SU-DHL-6 (cell line): Measurements from ENCODE around the gene COL10A1.

ENCODE experiments used
- H2AFZ ChIP-seq: fragments of 200-600 bp; sonication (generic); 2 replicates; pipeline ENCODE4 v1.6.1; 2014; ENCODE audit warnings: low read depth, mild to moderate bottlenecking, moderate library complexity, mixed read lengths, antibody characterized with exemption, low read length; ENCODE audit not compliant: severe bottlenecking
- H3F3A ChIP-seq: fragments of 200-600 bp; shearing (Covaris generic); 2 replicates; pipeline ENCODE4 v1.6.0; 2016; ENCODE audit warnings: antibody characterized with exemption, mild to moderate bottlenecking; ENCODE audit not compliant: insufficient read depth
- H3K27ac ChIP-seq: fragments of 200-600 bp; sonication (generic); 2 replicates; pipeline ENCODE4 v1.5.1; 2016; ENCODE audit warnings: low read depth, mild to moderate bottlenecking, low read length, moderate library complexity, mixed read lengths
- H3K27me3 ChIP-seq: fragments of 200-600 bp; sonication (generic), shearing (Covaris generic); 2 replicates; pipeline ENCODE4 v1.6.0; 2014; ENCODE audit warnings: mild to moderate bottlenecking, low read length
- H3K36me3 ChIP-seq: fragments of 200-600 bp; sonication (generic); 2 replicates; pipeline ENCODE4 v1.6.1; 2014; ENCODE audit warnings: mild to moderate bottlenecking, low read length, mixed read lengths
- H3K4me2 ChIP-seq: fragments of 300-600, 200-600 bp; shearing (Covaris generic), sonication (generic); 2 replicates; pipeline ENCODE4 v1.6.0; 2014; ENCODE audit warnings: low read length, low read depth, mild to moderate bottlenecking; ENCODE audit not compliant: poor library complexity, severe bottlenecking
- H3K4me3 ChIP-seq: fragments of 200-600 bp; sonication (generic); 2 replicates; pipeline ENCODE4 v1.5.1; 2014; ENCODE audit warnings: antibody characterized with exemption, low read length, mild to moderate bottlenecking, mixed read lengths; ENCODE audit not compliant: insufficient read depth, poor library complexity, severe bottlenecking
- H3K79me2 ChIP-seq: fragments of 200-600 bp; sonication (generic); 2 replicates; pipeline ENCODE4 v1.6.1; 2014; ENCODE audit warnings: mild to moderate bottlenecking, low read length, moderate library complexity; ENCODE audit not compliant: insufficient read depth
- H3K9ac ChIP-seq: fragments of 200-600 bp; sonication (generic); 2 replicates; pipeline ENCODE4 v1.7.0; 2014; ENCODE audit warnings: mild to moderate bottlenecking, low read length
- H3K9me2 ChIP-seq: fragments of 200-600 bp; sonication (generic); replicated peaks from 2 replicates; pipeline ENCODE4 v1.6.1; 2014; ENCODE audit warnings: low read length; ENCODE audit not compliant: insufficient read depth
- H3K9me3 ChIP-seq: fragments of 200-600 bp; sonication (generic); 2 replicates; pipeline ENCODE4 v1.6.1; 2014; ENCODE audit warnings: low read length, mixed read lengths; ENCODE audit not compliant: insufficient read depth
- H4K20me1 ChIP-seq: fragments of 200-600 bp; sonication (generic); 2 replicates; pipeline ENCODE4 v1.6.1; 2014; ENCODE audit warnings: low read depth, mild to moderate bottlenecking, antibody characterized with exemption, low read length, moderate library complexity, mixed read lengths
- EZH2phosphoT487 ChIP-seq: fragments of 200-600 bp; sonication (generic), shearing (Covaris generic); conservative IDR thresholded peaks from 2 replicates; pipeline ENCODE4 v1.6.1; 2018; ENCODE audit warnings: mild to moderate bottlenecking, antibody characterized with exemption, low read length, moderate library complexity, mixed read lengths
- TF ChIP-seq, protein P1 (sequence below): fragments of 200-600 bp; sonication (generic); IDR thresholded peaks from one replicate; pipeline ENCODE4 v1.5.1; 2017; ENCODE audit warnings: antibody characterized with exemption, mild to moderate bottlenecking, low read length, moderate library complexity; ENCODE audit not compliant: insufficient read depth, poor library complexity, severe bottlenecking

Gene COL10A1

DNA sequence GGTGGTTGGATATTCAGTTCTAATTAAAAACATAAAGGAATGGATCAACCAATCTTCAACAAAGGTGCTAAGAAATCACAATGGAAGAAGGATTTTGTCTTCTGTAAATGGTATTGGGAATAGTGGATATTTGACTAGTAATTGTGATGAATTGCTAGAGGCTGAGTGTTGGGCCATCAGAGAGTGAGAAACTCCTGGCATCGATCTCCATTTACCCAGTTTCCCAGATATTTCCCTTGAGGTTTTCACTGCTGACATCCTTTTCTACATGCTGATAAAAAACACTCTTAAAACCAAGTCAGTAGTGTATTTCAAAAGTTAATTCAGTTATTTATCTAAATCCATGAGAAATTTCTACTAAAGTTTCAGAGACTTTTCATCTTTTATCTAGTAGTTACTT, 40.4 kb upstream of the COL10A1 start:
- Histone ChIP-seq H3K9me2 (no peaks in the 10 kb centered on the region), H4K20me1 (no peaks in the 10 kb centered on the region), H3K36me3 (no peaks in the 10 kb centered on the region), H3F3A (no peaks in the 10 kb centered on the region), H3K9me3 (no peaks in the 10 kb centered on the region), H3K27ac (no peak overlapping the region), H3K4me2 (no peak overlapping the region), H3K79me2 (no peaks in the 10 kb centered on the region), H3K27me3 (no peaks in the 10 kb centered on the region), H3K4me3 (no peak overlapping the region), H3K9ac (no peak overlapping the region), H2AFZ (no peak overlapping the region)
- TF ChIP-seq, protein P1, sequence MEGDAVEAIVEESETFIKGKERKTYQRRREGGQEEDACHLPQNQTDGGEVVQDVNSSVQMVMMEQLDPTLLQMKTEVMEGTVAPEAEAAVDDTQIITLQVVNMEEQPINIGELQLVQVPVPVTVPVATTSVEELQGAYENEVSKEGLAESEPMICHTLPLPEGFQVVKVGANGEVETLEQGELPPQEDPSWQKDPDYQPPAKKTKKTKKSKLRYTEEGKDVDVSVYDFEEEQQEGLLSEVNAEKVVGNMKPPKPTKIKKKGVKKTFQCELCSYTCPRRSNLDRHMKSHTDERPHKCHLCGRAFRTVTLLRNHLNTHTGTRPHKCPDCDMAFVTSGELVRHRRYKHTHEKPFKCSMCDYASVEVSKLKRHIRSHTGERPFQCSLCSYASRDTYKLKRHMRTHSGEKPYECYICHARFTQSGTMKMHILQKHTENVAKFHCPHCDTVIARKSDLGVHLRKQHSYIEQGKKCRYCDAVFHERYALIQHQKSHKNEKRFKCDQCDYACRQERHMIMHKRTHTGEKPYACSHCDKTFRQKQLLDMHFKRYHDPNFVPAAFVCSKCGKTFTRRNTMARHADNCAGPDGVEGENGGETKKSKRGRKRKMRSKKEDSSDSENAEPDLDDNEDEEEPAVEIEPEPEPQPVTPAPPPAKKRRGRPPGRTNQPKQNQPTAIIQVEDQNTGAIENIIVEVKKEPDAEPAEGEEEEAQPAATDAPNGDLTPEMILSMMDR: no peak
- no peak for TF ChIP-seq EZH2phosphoT487

DNA sequence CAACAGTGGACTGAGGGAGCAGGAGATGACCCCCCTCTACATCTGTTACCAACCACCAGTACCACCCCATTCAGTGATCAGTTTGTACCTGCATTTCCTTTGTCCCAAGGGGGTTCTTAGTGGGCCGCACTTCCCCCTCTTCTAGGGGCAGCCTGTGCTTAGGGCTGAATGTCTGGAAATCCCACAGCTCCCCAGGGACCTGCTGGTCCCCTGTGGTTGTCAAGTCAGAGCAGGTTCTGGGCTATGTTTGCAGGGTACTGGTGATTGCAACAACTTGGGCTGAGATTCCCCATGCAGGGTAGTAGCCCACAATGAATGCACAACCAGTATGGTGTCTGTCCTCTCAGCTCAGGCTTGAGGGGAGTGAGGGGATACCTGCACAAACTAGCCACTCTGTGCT, 39.7 kb upstream of the COL10A1 start:
- no peaks in the 10 kb centered on the region for H3K9me2 ChIP-seq
- H3K4me3 ChIP-seq: no peak overlapping the region
- H3K4me2 ChIP-seq: no peak overlapping the region
- H2AFZ ChIP-seq: no peak overlapping the region
- H3K36me3 ChIP-seq: no peaks in the 10 kb centered on the region
- H3F3A ChIP-seq: no peaks in the 10 kb centered on the region
- H3K9ac ChIP-seq: no peak overlapping the region
- TF ChIP-seq, protein P1: no peak
- no peak for TF ChIP-seq EZH2phosphoT487
- no peaks in the 10 kb centered on the region for H3K9me3 ChIP-seq
- no peak overlapping the region for H3K27ac ChIP-seq
- no peaks in the 10 kb centered on the region for H3K79me2 ChIP-seq
- no peaks in the 10 kb centered on the region for H3K27me3 ChIP-seq
- no peaks in the 10 kb centered on the region for H4K20me1 ChIP-seq

DNA sequence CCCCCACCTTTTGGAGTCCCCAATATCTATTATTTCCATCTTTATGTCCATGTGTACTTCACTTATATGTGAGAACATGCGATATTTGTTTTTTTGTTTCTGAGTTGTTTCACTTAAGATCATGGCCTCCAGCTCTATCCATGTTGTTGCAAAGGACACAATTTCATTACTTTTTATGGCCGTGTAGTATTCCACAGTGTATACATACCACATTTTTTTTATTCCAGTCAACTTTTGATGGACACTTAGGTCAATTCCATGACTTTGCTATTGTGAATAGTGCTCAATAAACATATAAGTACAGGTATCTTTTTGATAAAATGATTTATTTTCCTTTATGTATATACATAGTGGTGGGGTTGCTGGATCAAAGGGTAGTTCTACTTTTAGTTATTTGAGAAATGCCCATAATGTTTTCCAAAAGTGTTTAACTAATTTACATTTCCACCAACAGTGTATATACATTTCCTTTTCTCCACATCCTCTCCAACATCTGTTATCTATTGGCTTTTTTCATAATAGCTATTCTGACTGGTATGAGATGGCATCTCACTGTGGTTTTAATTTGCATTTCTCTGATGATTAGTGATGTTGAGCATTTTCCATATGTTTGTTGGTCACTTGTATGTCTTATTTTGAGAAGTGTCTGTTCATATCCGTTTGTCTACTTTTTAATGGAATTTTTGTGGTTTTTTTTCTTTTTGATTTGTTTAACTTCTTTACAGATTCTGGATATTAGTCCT, 34.0 kb upstream of the COL10A1 start:
- Histone ChIP-seq H2AFZ (no peak overlapping the region), H3K4me3 (no peak overlapping the region), H3K27ac (no peak overlapping the region), H3K9me3 (no peaks in the 10 kb centered on the region), H3K4me2 (no peak overlapping the region), H3K9ac (no peak overlapping the region), H3F3A (no peaks in the 10 kb centered on the region), H4K20me1 (no peaks in the 10 kb centered on the region), H3K27me3 (no peaks in the 10 kb centered on the region), H3K79me2 (no peaks in the 10 kb centered on the region), H3K9me2 (no peaks in the 10 kb centered on the region), H3K36me3 (no peaks in the 10 kb centered on the region)
- TF ChIP-seq, protein P1: no peak
- no peak for TF ChIP-seq EZH2phosphoT487
